IPS-20b (cell line): ENCODE data around the gene CYP19A1.

Source experiments
- H3K27ac ChIP-seq: one replicate; pipeline ENCODE4 v1.5.1; 2013; ENCODE audit warnings: low read length
- H3K27me3 ChIP-seq: 2 replicates; pipeline ENCODE4 v1.6.1; 2013; ENCODE audit warnings: mild to moderate bottlenecking, low read length, inconsistent platforms; ENCODE audit not compliant: insufficient read depth
- H3K36me3 ChIP-seq: 2 replicates; pipeline ENCODE4 v1.6.1; 2013; ENCODE audit warnings: low read depth, mild to moderate bottlenecking, inconsistent platforms, low read length, moderate library complexity; ENCODE audit not compliant: insufficient read depth
- H3K4me1 ChIP-seq: 2 replicates; pipeline ENCODE4 v1.6.1; 2013; ENCODE audit warnings: mild to moderate bottlenecking, control low read depth, inconsistent platforms, low read length, moderate library complexity; ENCODE audit not compliant: insufficient read depth
- H3K4me3 ChIP-seq: 2 replicates; pipeline ENCODE4 v1.5.1; 2013; ENCODE audit warnings: mild to moderate bottlenecking, low read length, inconsistent platforms
- H3K9ac ChIP-seq: 2 replicates; pipeline ENCODE4 v1.6.1; 2013; ENCODE audit warnings: low read depth, mild to moderate bottlenecking, inconsistent platforms, low read length, moderate library complexity
- H3K9me3 ChIP-seq: 2 replicates; pipeline ENCODE4 v1.6.1; 2013; ENCODE audit warnings: mild to moderate bottlenecking, low read depth, low read length, inconsistent platforms; ENCODE audit not compliant: insufficient read depth

Gene CYP19A1

DNA sequence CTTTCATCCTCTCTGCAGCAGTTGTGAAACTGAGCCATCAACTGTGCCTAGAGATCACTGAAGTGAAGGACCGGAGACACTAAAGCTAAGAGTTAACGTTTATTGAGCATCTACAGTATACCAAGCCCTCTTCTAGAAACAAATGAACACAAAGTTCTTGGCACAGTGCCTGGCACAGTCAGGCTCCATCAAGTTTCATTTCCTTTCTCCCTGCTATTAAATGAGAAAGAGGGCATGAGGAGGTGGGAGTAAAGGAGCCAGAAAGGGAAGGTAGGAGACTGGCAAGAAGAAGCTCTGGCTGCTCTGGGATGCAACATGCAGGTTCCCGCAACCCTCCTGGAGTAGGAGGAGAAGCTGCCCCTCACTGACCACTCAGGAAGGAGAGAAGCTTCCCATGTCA is 30.6 kb downstream of the CYP19A1 start:
- Histone ChIP-seq H3K9me3 (no peaks in the 10 kb centered on the region), H3K4me3 (no peak overlapping the region), H3K27ac (no peak overlapping the region), H3K9ac (no peak overlapping the region), H3K4me1 (no peaks in the 10 kb centered on the region), H3K36me3 (no peaks in the 10 kb centered on the region), H3K27me3 (no peaks in the 10 kb centered on the region)

DNA sequence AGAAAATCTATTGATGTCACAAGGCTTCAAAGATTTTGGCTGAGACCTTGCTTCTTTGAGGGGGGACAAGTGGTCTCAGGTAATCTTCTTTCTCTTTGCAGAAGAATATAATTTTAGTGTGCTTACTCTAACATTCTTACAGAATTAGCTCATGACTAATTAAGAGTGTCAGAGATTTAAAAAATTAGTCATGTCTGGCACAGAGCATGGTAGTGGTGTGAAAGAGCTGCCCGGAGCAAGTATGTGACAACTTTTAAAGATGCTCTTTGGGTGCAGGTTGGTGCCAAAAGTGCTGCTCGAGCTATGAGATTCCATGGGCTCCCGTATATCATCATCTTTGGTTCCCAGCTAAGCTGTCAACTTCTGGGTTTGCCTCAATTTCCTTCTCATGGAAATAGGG is 31.1 kb downstream of the CYP19A1 start:
- no peaks in the 10 kb centered on the region for H3K9me3 ChIP-seq
- H3K36me3 ChIP-seq = no peaks in the 10 kb centered on the region

DNA sequence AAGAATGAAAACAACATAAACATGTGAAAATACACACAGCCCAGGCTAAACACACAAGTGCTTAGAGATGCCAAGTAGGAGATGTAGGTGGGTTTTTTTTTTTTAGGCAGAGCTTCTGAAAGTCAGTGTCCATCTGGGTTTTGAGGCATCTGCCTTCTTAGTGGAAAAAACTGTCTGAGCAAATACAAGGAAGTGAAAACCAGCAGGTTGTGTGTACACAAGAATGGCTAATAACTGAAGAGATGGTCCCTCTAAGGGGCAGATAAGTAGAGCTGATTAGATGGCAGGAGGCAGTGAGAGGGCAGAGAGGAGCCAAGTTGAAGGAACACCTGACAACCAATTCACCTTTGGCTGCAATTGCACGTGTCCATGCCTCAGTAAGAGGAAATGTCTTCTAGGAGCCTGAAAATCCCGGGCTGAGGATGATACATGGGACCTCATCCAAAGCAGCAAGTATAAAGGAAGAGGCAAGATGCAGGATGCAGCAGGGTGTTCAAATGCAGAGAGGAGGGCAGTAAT is 34.9 kb downstream of the CYP19A1 start:
- Histone ChIP-seq H3K27ac (no peak overlapping the region), H3K9ac (no peak overlapping the region), H3K4me3 (no peak overlapping the region), H3K4me1 (no peaks in the 10 kb centered on the region), H3K9me3 (no peaks in the 10 kb centered on the region), H3K27me3 (no peaks in the 10 kb centered on the region), H3K36me3 (no peaks in the 10 kb centered on the region)

More for the DNA sequence above, 31.1 kb downstream of the CYP19A1 start:
- Histone ChIP-seq H3K4me3 (no peak overlapping the region), H3K27me3 (no peaks in the 10 kb centered on the region), H3K9ac (no peak overlapping the region), H3K4me1 (no peaks in the 10 kb centered on the region), H3K27ac (no peak overlapping the region)

DNA sequence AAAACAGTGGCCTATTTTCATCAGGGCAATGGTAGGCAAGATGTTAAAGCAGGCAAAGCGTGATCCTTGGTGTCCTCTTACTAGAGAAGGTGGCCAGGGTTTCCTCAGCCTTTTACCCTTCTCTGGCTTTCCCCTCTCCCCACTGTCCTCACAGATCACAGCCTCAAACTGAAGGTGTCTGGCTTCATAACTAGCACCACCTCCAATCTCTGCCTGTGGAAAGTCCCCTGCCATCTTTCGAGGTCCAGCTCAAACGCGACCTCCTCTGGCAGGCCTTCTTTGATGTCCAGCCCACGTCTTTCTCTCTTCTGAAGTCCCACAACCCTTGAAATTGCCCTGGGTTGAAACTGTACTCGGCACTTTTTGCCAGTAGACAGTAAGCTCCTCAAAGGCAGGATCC is 35.9 kb downstream of the CYP19A1 start:
- Histone ChIP-seq H3K27ac (no peak overlapping the region), H3K4me1 (no peaks in the 10 kb centered on the region), H3K9ac (no peak overlapping the region), H3K27me3 (no peaks in the 10 kb centered on the region), H3K36me3 (no peaks in the 10 kb centered on the region), H3K9me3 (no peaks in the 10 kb centered on the region), H3K4me3 (no peak overlapping the region)

DNA sequence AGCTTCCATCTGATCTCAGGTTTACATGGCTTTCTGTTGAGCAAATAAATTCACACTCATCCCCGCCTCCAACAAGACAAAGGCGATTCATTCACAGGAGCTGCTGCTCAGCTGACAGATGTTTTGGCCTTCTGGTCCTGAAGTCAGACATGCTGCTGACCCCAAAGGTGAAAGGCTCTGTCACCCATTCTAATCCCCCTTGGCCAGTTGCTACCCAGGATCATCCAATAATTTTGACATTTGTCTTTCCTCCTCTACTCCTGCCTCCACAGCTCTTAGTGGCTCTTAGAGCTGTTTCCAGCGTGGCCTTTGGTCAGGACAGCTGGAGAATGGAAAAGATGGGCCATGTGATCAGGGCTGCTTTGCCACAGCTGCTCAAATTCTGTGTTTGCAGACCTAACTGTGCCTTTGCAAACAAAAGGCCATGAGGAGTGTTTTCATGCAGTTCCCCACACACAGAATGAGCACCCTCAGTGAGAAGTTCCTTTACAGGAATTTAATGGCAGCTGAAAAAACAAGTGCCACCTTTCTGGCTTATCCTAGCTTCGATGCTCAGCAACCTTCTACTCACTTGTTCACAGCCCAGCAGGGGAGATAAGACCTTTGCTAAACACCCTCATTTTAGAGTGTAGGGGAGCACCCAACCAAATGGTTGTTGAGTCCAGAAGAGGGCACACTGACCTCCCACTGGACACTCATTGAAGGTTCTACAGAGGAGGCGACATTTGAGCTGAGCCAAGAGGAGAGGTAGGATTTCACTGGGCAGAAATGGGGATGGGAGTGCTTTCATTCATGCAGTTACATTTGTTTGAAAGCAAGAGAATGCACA is 39.0 kb downstream of the CYP19A1 start:
- H3K4me1 ChIP-seq = no peaks in the 10 kb centered on the region
- H3K9me3 ChIP-seq = no peaks in the 10 kb centered on the region
- H3K4me3 ChIP-seq = no peak overlapping the region
- H3K9ac ChIP-seq = no peak overlapping the region
- no peak overlapping the region for H3K27ac ChIP-seq
- no peaks in the 10 kb centered on the region for H3K27me3 ChIP-seq
- H3K36me3 ChIP-seq = no peaks in the 10 kb centered on the region

DNA sequence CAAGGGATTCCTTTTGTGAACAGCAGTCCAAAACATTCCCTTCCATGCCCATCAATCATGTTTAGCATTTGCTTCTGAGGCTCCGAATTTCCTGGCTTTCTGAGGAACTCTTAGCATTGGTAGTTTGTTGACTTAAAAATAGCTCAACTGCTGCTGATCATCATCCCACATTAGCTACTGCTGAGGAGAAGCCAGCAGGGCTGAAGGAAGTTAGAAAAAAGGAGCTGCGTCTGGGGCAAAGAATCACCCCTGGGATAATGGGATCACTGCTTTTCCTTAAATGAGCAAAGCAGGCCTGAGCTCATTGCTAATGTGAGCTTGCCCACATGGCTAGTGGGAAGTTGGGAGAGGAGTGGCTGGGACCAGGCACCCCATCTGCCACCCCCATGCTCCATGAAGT is 39.8 kb downstream of the CYP19A1 start:
- no peak overlapping the region for H3K4me3 ChIP-seq
- no peaks in the 10 kb centered on the region for H3K36me3 ChIP-seq
- no peak overlapping the region for H3K9ac ChIP-seq
- no peaks in the 10 kb centered on the region for H3K9me3 ChIP-seq
- no peaks in the 10 kb centered on the region for H3K4me1 ChIP-seq
- H3K27ac ChIP-seq = no peak overlapping the region
- no peaks in the 10 kb centered on the region for H3K27me3 ChIP-seq

DNA sequence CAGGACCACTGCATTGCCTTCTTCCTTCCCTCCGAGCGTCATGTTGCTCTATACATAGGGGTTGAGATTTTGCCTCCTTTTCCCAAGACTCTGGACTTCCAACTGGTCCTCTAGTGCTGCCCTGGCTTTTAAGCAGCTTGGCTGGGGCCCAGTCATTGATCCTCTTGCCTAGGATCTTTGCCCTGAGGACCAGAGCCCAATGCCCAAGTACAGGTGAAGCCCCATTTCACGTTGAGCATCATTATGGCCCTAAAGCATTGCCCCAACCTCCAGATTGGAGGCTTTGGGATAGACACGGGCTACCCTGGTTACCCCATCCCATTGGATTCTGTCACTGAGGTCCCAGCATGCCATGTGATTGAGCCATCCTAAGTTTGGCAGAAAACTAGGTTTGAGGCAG is 47.7 kb downstream of the CYP19A1 start:
- H3K9me3 ChIP-seq = no peaks in the 10 kb centered on the region
- H3K27me3 ChIP-seq = no peaks in the 10 kb centered on the region; the same call in 1 of the 2 replicates
- H3K27ac ChIP-seq = no peak overlapping the region
- no peak overlapping the region for H3K9ac ChIP-seq
- no peaks in the 10 kb centered on the region for H3K36me3 ChIP-seq
- no peak overlapping the region for H3K4me3 ChIP-seq
- H3K4me1 ChIP-seq = no peaks in the 10 kb centered on the region

DNA sequence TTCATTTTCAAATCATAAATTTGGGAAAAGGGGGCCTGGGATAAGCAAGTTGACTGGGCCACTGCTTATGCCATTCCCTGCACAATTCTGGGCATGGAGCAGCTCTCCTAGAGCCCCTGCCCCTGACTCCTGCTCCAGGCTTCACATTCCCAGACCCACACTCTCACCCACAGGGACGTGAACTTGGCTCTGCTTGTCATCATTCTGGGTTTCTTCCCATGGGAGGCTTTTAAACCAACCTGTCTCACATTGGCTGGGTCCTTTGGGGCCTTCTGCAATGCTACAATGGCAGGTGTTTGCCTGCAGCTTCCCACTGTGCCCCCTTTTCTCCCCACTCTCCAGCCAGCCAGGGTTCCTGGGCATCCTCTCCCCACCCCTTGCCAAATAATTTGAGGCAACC is 49.1 kb downstream of the CYP19A1 start:
- Histone ChIP-seq H3K9ac (no peak overlapping the region), H3K4me3 (no peak overlapping the region), H3K9me3 (no peaks in the 10 kb centered on the region), H3K36me3 (no peaks in the 10 kb centered on the region), H3K4me1 (no peaks in the 10 kb centered on the region), H3K27me3 (no peaks in the 10 kb centered on the region; the same call in 1 of the 2 replicates), H3K27ac (no peak overlapping the region)

DNA sequence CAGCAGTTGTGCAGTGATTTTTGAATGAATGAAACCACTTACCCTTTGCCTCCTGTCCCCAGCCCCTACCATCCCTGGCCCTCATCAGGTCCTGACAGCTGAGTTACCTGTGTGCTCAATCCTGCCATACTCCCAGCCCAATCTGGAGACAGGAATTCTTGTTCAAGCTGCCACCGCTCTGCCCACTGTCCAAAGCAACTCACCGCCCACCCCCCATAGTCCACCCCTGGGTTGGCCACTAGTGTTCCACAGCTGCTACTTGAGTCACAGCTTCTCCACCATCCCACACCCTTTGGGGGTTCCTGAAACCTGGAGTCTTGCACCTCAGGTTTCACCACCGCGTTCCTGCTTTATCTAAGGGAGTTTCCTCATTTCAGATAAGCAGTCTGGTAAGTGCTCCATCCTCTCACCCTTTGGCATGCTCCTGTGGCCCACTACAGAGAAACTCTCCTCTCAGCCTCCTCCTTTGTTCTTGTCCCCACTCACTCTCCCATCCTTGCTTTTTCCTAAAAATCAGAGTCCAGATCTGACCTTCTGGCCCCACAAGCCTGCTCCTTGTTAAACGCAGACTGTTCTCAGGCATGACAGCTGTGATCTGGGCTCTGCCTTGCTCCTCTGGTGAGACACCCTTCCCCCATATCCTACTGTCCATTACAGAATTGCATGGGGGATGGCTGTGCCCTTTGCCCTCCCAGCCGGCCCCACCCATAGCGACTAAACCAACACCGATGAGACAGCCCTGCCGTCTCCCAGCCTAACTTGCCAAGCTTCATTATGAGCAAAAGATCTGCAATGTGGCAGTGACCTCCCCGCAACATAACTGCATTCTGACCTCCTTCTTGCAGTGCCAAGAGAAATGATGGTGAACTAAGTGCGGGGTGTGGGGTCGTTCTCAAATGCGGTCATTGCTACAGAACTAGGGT is 50.0 kb downstream of the CYP19A1 start:
- Histone ChIP-seq H3K27ac (no peak overlapping the region), H3K9me3 (no peaks in the 10 kb centered on the region), H3K36me3 (no peaks in the 10 kb centered on the region), H3K4me3 (no peak overlapping the region), H3K4me1 (no peaks in the 10 kb centered on the region), H3K27me3 (no peaks in the 10 kb centered on the region; the same call in 1 of the 2 replicates), H3K9ac (no peak overlapping the region)

DNA sequence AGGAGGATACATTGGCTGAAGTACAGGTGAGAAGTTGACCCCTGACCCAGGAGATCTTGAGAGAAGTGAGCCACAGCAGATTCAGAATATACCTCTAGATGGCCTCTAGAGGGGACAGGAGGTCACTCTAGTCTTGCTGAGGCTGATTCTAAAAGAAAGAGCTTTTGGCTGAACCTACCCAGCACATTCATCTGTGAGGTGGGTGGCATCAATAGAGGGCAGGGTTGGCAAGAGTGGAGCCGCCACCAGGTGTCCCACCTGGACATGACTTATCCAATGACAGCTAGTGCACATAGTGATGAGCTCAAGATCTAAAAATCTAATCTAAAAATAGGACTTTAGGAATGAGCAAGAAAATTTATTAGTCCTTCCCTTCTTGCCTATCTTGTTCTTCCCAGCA is 51.6 kb downstream of the CYP19A1 start:
- no peaks in the 10 kb centered on the region for H3K9me3 ChIP-seq

DNA sequence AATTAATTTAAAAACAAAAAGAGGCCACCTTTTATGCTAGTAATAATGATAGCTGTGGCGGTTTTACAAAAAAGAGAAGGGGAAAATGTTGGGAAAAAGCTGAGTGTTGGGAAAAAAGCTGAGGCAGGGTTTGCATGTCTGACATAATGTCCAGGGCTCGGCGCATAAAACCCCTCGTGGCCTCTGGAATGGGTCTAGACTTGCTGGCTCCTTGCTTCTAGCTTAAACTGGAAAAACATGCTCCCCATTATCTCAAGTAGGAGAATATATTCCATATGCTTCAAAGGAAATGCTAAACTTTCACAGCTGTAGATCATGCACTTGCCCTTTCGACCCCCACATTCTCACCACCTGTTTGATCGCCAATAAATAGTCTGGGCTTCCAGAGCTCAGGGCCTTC is 53.0 kb downstream of the CYP19A1 start:
- Histone ChIP-seq H3K27ac (no peak overlapping the region), H3K27me3 (no peaks in the 10 kb centered on the region), H3K36me3 (no peaks in the 10 kb centered on the region), H3K4me1 (no peaks in the 10 kb centered on the region), H3K9ac (no peak overlapping the region), H3K9me3 (no peaks in the 10 kb centered on the region), H3K4me3 (no peak overlapping the region)

More for the DNA sequence above, 51.6 kb downstream of the CYP19A1 start:
- no peaks in the 10 kb centered on the region for H3K4me1 ChIP-seq
- H3K27me3 ChIP-seq = no peaks in the 10 kb centered on the region; the same call in 1 of the 2 replicates
- no peaks in the 10 kb centered on the region for H3K36me3 ChIP-seq
- H3K9ac ChIP-seq = no peak overlapping the region
- no peak overlapping the region for H3K27ac ChIP-seq
- no peak overlapping the region for H3K4me3 ChIP-seq
